HG03378 (cell line): ENCODE results near the gene CHMP4B.

Experiments used
- ATAC-seq: cut with Tn5 transposase; IDR thresholded peaks from one replicate; pipeline ENCODE4 v1.9.1; 2021; ENCODE audit warnings: mild to moderate bottlenecking, moderate library complexity; ENCODE audit not compliant: unreplicated experiment

Gene CHMP4B

DNA sequence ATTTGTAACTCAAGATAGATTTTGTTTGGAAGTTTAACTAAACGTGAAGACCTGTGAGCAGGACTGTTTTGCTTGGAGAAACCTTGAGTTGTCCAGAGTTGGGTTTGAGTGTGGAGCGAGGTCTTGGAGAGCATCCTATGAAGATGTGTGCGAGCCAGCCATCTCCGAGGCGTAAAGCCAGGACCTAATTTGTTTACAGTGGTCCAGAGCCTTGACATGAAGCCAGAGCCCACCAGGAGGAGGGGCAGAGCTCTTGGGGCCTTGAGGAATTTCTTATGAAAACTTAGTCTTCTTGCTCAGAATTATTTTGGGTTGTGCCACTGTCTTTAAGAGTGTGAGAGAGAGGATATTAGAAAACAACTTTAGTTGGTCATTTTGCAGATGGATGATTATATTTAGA is 6.3 kb downstream of the CHMP4B start:
- ATAC-seq: no peak

DNA sequence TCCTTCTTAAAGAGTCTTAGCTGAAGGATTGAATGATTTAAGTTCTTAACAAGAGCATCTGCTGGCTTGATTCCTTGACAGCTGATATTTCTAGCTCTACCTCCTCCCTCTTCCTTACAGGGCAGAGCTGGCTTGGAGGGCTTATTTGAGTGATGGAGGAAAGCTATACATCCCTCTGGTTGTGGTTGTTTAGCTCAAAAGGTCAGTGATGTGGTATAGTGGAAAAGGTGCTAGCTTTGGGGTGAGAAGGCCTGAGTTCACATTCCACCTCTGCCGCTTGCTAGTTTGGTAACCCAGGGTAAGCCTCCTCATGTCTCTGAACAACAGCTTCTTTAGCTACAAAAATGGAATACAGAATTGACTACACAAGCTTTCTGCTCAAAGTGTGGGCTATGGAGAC is 8.3 kb downstream of the CHMP4B start:
- no peak for ATAC-seq

DNA sequence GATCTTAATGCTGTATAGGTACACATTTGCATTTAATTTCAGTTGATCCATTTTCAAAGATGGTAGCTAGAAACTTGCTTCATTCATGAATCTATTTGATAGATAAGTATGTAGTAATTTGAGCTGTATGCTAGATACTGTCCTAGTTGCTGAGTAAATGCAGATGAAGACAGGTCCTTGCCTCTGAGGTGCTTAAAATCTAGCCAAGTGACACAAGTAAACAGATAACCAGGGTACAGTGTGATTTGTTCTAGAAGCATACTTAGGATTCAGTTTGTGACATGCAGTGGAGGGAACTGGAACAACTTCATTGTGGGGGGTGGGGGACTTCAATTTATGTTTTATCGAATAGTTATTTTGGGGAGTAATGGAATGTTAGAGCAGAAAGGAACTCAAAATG is 9.2 kb downstream of the CHMP4B start:
- ATAC-seq: no peak

DNA sequence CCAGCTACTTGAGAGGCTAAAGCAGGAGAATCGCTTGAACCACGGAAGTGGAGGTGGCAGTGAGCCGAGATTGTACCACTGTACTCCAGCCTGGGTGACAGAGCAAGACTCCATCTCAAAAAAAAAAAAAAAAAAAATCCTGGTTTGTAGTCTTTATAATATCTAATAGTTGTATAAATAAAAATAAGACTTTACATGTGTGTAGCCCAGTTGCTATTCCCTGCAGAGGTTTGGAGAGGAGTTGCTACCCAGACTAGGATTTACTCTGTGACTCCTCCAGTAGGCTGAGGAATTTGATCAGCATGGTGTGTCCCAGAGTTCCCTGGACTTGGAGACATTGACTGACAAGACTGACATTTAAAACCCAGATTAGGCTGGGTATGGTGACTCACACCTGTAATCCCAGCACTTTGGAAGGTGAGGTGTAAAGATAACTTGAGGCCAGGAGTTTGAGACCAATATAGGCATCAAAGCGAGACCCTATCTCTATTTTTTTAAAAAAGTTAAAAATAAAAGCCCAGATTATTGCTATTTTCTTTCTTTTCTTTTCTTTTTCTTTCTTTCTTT is 10.2 kb downstream of the CHMP4B start:
- no peak for ATAC-seq

DNA sequence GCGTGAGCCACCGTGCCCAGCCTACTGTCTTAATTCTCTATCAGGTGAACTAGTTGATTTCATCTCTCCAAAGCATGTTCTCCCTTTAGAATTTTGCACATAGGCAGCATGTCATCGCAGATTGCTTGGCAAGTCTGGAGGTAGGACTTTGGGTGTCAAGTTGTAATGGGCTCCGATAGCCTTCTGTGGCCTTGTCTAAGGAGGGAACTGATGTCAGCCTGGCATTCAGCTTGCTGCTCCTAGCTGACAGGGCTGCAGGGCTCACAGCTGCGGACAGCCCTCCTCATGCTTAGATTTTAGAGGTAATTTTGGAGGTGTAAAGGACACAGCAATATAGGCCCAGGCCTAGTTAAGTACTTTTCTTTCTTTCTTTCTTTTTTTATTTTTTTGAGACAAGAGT is 11.3 kb downstream of the CHMP4B start:
- no peak for ATAC-seq

DNA sequence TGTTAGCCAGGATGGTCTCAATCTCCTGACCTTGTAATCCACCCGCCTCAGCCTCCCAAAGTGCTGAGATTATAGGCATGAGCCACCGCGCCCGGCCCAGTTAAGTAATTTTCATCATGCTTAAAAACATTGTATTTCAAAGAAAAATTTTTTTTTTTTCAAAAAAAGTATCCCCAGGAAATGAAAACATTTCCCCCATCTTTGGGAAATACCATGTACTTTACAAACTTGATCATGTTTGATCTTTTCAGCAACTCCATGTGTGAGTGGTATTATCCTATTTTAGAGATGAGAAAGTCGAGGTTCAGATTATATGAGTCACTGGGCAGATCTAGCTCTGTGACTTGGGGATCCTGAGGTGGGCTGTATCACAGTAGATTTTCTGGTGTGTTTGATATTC is 11.8 kb downstream of the CHMP4B start:
- ATAC-seq: no peak

DNA sequence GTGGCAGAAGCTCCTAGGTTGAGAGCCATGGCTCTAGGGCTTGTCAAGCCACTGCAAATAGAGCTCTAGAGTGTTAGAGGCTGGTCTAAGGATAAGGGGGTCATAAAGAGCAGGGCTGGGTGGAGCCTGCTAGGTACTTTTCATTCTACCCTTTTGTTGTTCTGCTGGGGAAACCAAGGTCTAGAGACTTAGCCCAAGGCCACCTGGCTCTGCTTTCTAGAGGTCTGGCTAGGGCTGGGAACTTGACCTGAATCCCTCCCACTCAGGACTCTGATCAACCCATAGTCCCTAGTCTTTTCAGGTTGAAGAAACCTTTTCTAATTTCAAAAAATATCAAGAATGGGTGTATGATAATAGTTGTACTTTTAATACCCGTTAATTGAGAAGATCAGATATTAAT is 13.7 kb downstream of the CHMP4B start:
- no peak for ATAC-seq

DNA sequence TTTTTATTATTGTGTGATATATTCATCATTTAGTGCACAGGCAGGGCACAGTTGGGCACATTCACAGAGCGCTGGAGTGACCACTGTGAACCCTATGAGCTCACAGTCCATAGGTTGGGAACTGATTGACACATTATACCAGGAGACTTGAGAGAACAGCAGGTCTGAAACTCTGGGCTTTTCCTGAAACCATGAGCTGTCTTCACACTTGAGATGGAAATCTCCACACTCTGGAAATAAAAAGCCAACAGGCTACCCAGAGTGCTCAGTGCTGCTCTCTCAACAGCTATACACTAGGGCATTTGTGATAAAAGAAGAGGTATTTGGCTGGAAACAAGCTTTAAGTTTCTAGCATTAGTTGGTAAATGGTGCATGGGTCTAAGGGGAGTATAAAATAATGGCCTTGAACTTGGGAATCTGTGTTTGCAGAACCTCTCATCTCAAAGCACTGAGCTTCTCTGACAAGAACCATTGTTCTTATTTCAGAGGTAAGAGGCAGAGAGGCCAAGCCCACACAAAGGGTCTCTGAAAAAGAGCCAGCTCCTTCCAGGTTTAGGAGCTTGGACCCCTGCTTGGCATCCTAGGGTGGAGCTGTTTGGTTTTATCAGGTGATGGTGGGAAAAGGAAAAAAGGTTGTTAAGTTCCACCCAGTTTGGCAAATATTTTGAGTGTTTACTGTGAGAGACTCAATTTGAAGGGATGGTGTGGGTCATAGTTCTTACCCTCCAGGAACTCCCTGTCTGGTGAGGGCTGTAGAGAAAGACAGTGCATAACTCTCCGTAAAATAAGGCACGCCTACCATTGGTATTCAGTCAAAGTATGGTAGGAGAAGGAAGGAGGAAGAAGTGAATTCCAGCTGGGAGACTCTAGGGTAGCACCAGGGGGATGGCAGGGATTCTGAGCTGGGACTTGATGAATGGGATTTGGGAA is 14.5 kb downstream of the CHMP4B start:
- no peak for ATAC-seq

DNA sequence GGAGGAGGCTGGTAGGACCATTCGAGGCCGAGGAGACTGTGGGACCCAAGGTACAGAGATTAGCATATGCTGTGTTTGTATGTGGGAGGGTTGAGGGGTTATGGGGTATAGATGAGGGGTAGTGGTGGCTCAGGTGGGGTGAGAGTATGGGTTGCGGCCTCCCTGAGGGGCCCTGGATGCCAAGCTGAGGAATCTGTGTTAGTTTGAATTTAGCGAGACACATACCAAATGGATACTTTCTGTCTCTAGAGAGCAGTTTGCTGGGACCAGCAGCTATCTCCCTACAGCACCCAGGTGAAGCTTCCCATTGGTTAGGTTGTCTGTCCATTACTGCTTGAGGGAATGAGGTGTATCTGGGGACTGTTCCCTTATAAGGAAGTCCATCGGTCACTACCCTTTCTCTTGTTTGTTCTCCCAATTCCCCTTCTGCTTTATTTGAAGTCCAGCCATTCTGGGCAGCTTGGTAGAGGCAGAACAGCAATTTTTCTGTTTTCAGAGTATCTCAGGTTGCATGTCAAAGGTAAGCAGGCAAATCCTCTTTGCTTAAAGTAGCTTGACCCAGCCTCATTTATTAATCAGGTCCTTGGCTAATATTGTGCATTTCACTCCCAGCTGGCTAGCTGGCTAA is 15.2 kb downstream of the CHMP4B start:
- no peak for ATAC-seq

DNA sequence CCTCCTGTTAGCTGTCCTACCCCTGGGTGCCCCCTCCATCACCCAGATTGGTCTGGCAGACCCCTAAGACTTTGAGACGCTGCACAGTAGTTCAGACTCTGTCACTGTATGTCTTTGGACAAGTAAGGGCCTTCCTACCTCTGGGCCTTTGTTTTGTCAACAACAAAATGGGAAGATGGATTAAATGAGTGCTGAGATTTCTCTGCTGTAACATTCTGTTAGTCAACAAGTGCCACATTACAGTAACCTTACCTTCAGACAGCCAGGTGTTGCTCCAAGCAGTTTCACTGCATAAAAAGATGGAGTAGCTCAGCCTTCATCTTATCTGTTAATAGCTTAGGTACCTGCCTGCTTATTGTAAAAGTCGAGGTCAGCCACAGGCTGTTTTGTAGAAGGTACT is 16.0 kb downstream of the CHMP4B start:
- ATAC-seq: no peak

DNA sequence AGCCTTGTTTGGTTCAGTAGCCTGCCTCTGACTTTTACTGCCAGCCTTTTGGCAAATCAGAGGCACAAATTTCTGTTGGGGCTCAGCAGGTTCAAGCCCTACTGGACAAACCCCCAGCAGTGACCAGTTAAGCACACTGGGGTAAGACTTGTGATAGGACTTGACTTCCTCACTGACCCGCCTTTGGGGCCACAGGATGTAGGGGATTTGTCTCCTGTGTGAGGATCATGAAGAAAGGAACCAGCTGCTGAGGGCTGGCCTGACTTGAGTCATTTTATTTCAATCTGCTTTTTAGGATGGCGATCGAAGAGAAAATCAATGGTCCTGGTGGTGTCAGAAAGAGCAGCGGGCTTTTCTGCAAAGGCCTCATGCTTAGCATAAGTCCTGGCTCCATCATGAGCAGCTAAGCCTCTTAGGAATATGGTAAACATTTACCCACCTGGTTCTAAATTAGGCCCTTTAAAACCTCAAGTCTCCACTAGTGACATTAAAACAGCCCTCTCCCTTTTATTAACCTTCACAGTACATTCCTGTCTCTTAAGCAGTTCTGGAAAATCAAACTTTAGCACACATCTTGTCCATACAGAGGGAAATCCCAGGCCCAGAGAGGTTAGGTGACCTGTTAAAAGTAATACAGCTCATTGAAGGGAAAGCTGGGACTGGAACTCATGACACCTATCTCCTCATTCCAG is 16.6 kb downstream of the CHMP4B start:
- ATAC-seq: no peak

DNA sequence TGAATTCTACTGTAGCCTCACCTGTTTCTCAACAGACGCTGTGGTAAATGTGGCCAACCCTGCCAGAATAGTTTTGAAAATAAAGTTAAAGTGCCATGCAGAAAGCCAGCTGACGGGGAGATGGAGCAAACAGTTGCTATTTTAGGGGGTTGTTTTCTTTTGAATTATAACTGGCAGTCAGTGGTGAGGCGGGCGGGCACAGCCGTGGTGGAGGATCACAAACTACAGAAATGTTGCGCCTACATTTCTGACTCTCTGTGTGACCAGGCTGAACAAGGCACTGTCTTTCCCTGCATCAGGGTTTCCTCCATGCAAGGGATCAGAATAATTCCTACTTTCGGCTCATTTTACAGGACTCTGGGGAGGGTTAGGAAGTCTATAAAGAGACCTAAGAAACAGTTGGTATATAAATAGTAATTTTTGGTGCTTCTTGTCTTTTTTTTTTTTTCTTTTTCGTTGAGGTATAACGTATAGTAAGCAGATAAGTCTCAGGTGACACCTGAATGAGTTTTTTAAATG is 17.2 kb downstream of the CHMP4B start:
- no peak for ATAC-seq

DNA sequence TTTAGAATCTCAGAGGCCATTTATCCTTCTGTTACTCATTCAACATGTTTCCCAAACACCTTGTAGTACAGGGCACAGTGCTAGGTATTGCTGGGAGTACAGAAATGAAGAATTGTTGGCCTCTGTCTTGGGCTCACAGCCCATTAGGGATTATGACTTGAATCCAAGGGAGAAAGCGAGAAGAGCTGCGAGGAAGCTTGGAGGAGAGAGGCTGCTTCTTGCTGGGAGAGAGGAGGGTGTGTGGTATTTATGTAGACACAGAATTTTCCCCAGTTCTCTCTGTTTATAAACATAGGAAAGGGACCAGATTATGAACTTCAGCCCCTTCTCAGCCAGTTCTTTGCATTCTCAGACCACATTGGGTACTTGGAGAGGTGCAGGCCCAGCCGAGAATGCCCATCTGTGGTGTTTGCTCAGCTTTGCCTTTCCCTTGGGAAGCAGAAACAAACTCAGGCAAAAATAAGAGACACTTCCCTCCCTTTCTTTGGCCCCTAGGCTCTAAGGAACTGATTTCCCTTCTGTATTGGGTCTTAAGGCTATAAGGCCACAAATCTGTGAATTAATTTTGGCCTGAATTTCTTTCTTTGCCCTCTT is 17.9 kb downstream of the CHMP4B start:
- ATAC-seq: no peak

DNA sequence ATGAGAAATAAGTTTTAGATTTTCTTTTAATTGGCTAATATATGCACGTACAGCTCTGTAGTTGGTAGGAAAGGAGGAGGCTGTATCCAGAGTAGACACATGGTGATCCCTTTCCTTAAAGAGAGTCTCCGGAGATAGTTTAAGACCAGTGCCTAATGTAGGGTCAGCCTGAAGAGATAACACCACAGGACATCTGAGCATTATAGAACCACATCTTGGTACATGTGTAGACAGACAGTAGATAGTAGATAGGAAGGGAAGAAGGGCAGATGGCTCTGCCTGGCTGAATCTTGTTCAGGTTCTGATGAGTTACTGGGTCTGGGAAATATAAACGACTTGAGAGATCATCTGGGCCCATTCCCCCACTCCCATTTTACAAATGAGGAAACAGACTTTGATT is 18.5 kb downstream of the CHMP4B start:
- no peak for ATAC-seq

DNA sequence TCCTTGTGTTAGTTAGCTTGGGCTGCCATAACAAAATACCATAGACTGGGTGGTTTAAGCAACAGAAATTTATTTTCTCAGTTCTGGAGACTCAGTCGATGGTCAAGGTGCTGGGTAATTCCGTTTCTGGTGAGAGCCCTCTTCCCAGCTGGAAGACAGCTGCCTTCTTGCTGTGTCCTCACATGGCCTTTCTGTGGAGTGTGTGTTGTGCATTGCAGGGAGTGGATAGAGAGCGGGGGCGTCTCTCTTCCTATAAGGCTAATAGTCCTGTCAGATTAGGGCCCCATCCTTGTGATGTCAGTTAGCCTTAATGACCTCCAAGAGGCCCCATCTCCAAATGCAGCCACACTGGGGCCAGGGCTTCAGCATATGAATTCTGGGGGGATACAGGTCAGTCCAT is 19.2 kb downstream of the CHMP4B start:
- no peak for ATAC-seq

DNA sequence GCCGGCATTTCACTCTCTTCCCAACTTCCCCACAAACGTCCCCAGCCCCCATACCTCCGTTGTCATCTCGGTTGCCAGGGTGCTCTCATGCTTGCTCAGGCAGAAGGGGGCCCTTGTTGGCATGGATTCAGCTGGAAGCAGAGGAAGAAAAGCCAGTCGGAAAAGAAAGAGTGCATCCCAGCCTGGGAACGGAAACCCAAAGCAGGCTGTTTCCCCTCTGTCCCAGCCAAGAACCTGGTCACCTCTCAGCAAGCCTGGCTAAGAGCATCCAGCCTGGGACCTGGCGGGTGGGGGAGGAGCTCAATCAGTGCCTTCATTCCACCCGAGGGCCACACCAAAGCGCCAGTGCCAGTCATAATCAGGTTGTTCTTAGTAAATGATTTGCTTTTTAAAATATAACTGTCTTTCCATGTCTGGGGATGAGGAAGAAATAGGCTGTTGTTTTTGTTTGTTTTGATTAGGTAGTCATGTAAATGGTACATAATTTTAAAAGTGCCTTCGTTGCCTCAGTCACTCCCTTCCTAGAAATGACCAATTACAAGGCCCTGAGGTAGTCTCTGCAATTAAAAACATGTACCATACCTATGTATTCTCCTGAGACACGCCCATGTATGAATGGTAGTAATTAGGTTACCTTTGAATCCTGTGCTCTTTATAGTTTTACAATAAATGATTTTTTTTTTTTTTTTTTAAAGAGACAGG is 21.1 kb downstream of the CHMP4B start:
- no peak for ATAC-seq

DNA sequence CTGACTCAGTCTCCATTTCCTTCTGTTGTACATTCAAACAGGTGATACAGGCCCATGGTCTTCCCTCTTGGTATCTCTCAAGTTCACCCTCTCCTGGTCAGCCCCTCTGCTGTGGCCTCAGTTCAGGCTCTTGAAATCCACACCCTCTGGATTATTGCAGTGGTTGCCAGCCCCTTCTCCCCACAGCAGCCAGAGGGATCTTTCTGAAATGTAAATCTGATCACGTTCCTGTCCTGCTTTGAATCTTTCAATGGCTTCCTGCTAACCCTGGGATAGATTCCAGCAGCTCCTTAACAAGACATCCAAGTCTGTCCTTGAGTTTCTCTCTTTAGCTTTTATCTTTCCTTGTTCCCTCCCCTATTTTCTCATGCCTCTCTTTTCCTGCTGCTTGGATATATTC is 22.2 kb downstream of the CHMP4B start:
- ATAC-seq: no peak

DNA sequence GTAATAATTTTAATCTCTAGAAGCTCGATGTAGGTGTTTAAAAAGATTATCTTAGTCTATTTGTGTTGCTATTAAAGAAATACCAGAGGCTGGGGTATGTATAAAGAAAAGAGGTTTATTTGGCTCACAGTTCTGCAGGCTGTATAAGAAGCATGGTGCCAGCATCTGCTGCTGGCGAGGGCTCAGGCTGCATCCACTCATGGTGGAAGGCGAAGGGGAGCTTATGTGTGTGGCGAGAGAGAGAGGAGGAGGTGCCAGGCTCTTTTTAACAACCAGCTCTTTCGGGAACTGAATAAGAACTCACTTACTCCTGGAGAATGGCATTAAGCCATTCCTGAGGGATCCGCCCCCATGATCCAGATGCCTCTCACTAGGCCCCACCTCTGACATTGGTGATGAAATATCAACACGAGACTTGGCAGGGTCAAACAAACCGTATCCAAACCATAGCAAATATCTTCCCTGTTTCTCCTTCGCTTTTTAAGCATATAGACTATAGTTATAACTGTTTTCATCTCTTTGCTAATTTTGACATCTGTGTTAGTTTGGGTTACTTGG is 24.5 kb downstream of the CHMP4B start:
- ATAC-seq: no peak

DNA sequence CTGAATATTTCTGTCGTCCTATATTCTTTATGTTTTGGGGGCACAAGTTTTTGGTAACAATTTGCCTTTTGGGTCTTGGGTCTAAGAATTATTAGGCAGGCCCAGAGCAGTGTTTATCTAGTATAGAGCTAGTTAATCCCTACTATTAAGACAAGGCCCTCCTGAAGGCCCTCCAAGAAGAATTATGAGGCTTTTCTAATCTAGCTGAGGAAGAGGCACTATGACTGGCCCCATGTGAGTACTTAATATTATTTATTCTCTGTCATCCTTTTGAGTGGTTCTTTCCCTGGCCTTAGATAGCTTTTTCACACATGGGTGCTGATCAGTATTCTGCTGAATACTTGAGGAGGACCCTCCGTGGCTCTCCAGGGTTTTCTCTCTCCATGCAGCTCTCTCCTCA is 25.1 kb downstream of the CHMP4B start:
- ATAC-seq: no peak
